ENCODE results near the gene LCOR.
"Not testable (repeated sequence)": the region's sequence is repeated elsewhere in the genome, so short reads cannot be mapped to it uniquely, and the experiment has no call there.

LCOR gene

DNA sequence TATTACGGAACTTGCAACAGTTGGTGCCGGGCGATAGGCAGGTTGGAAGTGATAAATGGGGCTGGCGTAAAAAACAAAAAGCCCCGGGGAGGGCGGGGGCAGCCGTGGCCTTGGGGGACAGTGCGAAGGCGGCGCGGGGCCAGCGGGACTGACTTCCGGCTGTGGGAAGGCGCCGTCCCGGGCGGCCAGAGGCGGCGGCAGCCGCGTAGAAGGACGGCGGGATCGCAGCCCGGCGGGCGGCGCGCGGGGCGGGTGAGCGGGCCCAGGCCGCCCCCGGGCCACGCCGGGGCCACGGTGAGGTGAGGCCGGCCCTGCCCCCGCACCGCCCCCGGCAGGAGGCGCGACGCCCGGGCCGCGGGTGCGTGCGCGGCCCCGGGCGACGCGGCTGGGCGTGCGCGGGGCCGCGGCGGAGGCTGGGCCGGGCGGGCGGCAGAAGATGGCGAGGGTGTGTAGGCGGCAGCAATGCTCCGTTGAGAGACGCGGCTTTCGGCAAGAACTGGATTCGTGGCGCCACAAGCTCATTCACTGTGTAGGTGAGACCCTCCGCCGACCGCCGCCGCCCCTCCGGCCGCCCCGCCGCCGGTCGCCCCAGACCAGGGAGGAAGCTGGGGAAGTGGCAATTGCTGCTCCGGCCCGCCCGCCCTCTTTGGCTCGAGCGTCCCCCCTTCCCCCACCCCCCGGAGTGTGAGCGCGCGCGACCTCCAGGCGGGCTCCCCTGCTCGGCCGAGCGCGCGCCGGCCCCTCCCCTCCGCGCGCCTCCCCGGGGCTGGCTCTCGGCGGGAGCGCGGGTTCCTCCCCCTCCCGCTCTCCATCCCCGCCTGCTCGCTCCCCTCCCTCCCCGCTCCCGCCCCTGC is at the start of gene LCOR:
TSS of gene LCOR (plus strand) at position 432 of the 854 bp plus-strand sequence. CDS start 116,760 bp downstream, outside the sequence.
- peak; percentile 91 for DNase-seq (ENCODE audit: low spot score)

GRCh38 chr10:96784253-96784652 is 47.8 kb upstream of the LCOR start:
- DNase-seq (ENCODE audit: low spot score), result no peak

DNA sequence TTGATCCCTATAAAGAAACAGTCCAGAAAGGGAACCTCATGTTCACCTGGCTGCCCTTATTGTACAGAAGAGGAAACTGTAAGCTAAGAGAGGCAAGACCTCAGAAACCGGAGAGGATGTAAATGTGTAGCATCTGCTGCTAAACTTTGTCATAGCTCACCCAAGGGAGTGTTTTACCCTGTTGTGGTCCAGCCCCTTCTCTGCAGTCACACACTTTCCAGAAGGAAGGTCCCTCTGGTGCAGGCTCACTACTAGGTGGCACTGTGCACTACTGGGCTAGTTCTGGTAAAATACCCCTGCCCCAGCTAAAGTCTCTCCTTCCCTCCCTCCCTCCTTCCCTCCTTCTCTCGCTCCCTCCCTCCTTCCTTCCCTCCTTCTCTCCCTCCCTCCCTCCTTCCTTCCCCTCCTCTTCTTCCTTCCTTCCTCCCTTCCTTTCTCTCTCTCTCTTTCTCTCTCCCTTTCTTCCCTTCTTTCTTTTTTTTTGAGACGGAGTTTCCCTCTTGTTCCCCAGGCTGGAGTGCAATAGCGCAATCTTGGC is 42.5 kb upstream of the LCOR start:
- DNase-seq (ENCODE audit: low spot score), result no peak

GRCh38 chr10:96791902-96792301 is 40.2 kb upstream of the LCOR start:
- DNase-seq (ENCODE audit: low spot score), result no peak

DNA sequence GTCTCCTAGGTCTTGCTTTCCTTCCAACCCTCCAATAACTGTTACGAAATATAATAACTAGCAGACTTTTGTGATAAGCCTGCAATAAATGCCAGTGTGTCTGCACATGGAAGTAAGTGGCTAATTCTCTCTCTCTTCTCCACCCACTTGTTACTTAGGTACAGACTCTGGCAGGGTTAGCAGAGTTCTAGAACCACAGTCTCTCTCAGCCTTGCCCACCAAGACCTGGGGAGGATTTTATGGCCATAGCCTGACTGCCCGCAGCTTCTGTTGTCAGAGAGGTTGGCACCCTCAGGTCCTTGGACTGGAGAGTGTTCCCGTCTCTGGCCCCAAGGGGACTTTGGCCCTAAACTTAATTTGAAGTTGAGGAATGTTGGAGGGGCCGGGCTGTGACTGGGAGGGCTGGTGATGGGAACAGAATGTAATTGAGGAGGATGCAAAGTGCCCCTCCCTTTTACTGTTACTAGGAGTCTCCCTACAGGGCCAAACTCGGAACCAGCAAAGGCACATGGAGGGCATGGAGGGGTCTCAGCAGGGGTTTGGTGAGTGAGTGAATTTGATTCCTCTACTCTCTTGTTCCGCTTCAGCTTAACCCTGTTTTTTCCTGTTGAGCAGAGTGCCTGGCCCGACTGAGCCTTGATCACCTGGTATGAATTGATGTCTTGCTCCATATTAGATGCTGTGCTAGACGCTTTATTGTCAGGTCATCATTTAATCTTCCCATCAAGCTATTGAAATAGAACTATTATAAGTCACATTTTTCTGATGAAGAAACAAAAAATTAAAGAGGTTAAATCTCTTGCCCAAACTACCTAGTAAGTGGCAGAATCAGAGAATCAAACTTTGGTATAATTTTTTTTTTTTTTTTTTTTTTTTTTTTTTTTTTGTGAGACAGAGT is 37.0 kb upstream of the LCOR start:
- no peak for DNase-seq (ENCODE audit: low spot score)

GRCh38 chr10:96797485-96797884 is 34.6 kb upstream of the LCOR start:
- no peak for DNase-seq (ENCODE audit: low spot score)

GRCh38 chr10:96803288-96803664 is 28.8 kb upstream of the LCOR start:
- no peak for DNase-seq (ENCODE audit: low spot score)

GRCh38 chr10:96814264-96814663 is 17.8 kb upstream of the LCOR start:
- DNase-seq (ENCODE audit: low spot score), result no peak

GRCh38 chr10:96818971-96819370 is 13.1 kb upstream of the LCOR start:
- not testable (repeated sequence) for DNase-seq (ENCODE audit: low spot score)

DNA sequence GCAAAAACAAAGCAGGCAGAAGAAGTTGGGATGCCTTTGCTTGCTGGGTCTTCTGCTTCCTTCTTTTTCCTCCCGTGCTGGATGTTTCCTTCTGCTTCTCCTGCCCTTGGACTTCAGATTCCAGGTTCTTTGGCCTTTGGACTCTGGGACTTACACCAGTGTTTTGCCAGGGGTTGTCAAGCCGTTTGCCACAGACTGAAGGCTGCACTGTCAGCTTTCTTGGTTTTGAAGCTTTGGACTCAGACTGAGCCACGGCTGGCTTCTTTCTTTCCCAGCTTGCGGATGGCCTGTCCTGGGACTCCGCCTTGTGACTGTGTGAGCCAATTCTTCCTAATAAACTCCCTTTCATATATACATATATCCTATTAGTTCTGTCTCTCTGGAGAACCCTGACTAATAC is 11.3 kb upstream of the LCOR start:
- no peak for DNase-seq (ENCODE audit: low spot score)

DNA sequence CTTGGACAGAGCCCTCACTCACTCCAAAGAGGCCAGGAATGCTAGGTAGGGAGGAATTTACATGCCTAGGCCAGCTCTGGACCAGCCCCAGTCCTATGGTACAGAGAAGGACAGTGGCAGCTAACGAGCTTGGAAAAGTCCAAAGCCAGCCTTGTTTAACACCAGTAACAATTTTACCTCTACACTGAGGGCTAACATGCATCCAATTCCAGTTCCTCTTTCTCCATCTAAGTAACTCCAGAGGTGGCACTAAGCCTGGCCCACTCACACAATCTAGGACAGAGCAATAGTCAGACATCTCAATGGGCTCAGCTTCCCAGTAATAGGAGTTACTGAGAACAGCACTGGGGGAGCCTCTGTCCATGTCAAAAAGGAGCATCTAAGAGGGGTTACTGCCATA is 5.7 kb upstream of the LCOR start:
- no peak for DNase-seq (ENCODE audit: low spot score)

GRCh38 chr10:96828609-96829008 is 3.5 kb upstream of the LCOR start:
- DNase-seq (ENCODE audit: low spot score), result no peak

- DNase-seq (ENCODE audit: low spot score), result no peak
These were observed 2.9 kb upstream of the LCOR start for GRCh38 chr10:96829029-96829773.

GRCh38 chr10:96830511-96831199 is 1.4 kb upstream of the LCOR start:
- peak; percentile 55 for DNase-seq (ENCODE audit: low spot score)

DNA sequence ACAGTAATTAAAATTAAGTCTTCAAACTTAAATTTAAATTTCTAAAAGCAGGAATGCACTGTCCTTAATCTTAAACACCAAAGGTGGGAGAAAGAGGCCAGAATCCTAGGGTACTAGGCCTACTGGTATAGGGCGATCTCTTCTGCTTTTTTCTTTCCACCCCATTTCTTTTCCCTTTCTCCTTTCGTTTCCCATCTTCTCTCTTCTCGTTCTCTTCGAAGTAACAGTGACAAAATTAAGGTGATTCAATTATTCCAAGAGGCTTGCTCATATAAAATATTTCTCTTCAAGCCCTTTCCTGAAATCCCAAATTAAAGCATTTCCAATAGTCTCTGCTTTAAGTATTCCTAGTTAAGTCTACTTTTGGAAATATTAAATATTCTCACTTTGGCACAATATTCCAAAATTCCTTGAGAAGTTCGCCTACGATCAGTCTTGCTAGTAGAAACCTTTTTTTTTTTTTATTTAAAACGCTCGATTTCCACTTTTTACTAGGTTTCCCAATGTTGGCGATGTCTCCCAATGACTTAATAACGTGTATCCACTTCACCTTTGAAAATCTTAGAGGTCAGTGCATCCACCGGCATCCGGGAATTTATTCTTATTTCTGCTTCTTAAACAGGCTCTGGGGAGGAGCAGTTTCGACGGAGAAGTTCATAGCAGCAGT is 765 bp upstream of the LCOR start:
- no peak for DNase-seq (ENCODE audit: low spot score)

- peak; percentile 86 for DNase-seq (ENCODE audit: low spot score)
These were observed 672 bp downstream of the LCOR start for GRCh38 chr10:96832721-96833219.

- DNase-seq (ENCODE audit: low spot score), result no peak
These were observed 1.3 kb downstream of the LCOR start for GRCh38 chr10:96833220-96834001.

DNA sequence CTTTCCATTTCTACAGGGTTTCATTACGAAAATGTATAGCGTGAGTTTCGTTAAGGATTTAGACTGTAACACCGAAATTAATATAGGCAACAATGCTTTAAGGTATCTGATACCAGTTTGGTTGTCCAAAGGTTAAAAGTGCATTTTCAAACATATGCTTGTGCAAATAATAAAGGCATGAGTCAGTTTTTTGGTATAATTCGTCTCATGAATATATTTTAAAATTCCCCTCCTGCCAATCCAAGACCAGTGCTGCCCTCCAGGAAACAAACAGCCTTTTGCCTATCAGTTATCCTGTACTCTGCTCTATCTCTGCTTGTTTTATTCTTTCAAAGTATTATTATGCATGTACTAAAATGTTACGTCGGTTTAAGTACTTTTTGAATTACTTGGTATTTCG is 2.0 kb downstream of the LCOR start:
- no peak for DNase-seq (ENCODE audit: low spot score)

DNA sequence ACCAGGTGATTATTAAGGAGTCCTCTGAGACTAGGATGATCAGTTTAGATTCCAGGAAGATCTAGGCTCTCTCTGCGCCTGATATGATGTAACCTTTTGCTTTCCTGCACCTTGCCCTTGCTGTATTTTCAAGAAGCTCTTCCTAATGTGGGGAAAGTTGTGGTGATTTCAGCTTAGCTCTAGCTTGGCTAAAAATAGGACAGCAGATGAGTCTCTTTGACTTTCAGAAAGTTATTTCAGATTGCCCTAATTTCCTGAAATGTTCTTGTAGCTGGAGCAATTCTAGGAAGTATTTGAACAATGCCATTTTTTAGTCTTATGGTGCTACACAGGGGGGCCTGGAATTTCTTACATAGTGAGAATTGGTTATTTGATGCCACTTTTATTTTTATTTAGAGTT is 3.8 kb downstream of the LCOR start:
- DNase-seq (ENCODE audit: low spot score), result no peak

GRCh38 chr10:96838529-96838928 is 6.4 kb downstream of the LCOR start:
- no peak for DNase-seq (ENCODE audit: low spot score)
